HG03066 (cell line): ENCODE measurements around the gene ZNF362.
"Not testable (repeated sequence)": the region's sequence is repeated elsewhere in the genome, so short reads cannot be mapped to it uniquely, and the experiment has no call there.

Experiments used
- ATAC-seq: cut with Tn5 transposase; IDR thresholded peaks from one replicate; pipeline ENCODE4 v1.9.1; 2021; ENCODE audit warnings: low read depth; ENCODE audit not compliant: unreplicated experiment

The ZNF362 gene

DNA sequence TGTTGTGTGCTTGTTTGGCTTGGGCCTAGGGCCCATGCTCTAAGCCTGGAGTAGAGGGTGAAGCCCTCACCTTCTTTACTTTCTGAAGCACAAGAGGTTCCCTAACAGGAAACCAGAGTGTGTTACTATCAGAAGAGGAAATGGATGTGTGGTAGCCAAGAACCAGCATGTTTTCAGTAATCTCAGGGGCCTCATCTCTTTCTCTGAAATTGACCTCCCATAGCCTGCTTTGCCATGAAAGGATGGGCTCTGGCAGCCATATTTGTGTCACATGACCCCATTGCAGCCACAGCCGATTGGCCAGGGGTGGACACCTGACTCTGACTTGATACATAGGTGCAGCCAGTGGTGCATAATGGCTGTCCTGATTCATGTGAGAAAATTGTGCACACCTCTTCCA, 46.0 kb downstream of the ZNF362 start:
- ATAC-seq = no peak

DNA sequence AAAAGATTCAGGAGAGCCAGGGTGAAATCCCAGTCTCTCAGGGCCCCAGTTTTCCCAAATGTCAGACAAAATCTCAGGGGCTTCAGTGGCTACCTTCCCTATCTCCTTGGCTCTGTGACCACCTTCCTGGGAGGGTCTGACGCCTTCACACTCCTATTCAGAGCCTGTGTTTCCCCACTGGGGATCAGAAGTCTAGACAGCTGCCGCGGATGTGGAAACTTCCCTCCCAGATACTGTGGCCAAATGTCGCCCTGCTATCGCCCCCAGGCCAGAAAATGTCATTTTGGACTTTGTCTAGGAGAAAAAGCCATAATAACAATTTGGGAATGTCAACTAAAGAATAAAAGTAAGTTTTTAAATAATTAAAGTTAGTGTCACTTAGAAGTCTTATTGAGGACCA, 48.7 kb downstream of the ZNF362 start:
- no peak for ATAC-seq

DNA sequence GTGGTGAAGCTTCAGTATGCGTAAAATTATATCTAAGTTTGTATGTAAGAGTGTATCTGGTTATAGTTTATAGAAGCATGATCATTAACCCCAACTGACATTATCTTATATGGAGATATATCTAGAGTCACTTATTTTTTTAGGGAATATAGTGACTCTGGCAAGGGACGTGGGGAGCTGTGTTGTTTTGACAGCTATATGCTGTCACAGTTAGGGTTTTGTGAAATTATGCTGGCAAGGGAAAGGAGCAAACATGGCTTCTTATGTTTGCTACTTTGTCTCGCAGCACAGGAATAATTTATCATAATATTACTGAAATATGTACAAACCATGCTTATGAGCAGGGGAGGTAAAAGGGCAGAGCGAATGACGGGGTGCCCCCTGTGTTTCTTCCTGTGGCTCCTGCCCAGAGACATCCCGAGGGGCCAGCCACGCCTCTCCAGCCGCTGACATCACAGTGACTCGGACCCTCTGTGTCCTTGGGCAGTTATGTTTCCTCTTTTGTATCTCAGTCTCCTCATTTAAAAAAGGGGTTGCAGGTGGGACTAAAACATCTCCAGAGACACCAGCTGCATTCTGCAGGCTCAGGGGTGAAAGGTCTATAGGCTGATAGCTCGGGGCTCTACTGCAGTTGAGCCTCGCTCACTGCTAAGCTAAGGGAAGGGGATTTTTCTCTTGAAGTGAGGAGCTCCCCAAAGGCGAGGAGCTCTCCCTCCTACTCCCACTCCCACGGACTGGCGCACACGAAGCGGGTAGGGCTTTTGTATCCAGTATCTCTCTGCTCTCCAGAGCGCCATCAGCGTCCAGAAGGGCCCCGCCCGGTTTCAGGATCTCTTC, 49.7 kb downstream of the ZNF362 start:
- ATAC-seq = no peak

- no peak for ATAC-seq
Observed at GRCh38 chr1:33306653-33307493, 50.6 kb downstream of the ZNF362 start.

DNA sequence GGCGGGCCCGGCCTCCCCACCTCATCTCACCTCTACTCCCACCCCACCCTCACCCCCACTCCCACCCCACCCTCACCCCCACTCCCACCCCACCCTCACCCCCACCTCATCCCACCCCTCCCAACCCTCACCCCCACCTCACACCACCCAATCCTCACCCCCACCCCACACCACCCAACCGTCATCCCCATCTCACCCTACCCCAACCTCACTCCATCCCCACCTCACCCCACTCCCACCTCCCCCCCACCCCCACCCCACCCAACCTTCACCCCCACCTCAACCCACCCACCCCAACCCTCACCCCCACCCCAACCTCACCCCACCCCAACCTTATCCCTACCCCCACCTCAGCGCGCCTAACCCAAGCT, 51.2 kb downstream of the ZNF362 start:
- no peak for ATAC-seq

DNA sequence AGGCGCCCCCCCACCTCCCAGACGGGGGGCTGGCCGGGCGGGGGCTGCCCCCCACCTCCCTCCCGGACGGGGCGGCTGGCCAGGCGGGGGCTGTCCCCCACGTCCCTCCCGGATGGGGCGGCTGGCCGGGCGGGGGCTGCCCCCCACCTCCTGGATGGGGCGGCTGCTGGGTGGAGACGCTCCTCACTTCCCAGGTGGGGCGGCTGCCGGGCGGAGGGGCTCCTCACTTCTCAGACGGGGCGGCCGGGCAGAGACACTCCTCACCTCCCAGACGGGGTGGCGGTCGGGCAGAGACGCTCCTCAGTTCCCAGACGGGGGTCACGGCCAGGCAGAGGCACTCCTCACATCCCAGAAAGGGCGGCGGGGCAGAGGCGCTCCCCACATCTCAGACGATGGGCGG, 53.1 kb downstream of the ZNF362 start:
- ATAC-seq = not testable (repeated sequence)

DNA sequence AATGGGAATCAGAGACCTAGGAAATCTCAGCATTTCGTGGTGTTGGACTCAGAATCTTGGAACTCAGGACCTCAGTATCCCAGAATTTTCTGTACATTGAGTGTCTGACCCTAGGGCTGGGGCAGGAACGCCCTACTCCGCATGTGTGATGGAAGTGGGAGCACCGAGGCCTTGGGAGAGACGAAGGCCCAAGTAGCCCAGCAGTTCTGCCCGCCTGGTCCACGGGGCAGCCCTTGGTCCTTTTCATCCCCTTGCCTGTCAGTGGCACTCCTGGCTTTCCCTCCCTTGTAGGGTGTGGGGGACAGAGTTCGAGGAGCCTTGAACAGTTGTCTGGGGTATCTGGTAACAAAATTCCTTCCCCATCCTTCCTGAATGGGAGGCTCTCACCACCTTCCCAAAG, 54.4 kb downstream of the ZNF362 start:
- no peak for ATAC-seq

DNA sequence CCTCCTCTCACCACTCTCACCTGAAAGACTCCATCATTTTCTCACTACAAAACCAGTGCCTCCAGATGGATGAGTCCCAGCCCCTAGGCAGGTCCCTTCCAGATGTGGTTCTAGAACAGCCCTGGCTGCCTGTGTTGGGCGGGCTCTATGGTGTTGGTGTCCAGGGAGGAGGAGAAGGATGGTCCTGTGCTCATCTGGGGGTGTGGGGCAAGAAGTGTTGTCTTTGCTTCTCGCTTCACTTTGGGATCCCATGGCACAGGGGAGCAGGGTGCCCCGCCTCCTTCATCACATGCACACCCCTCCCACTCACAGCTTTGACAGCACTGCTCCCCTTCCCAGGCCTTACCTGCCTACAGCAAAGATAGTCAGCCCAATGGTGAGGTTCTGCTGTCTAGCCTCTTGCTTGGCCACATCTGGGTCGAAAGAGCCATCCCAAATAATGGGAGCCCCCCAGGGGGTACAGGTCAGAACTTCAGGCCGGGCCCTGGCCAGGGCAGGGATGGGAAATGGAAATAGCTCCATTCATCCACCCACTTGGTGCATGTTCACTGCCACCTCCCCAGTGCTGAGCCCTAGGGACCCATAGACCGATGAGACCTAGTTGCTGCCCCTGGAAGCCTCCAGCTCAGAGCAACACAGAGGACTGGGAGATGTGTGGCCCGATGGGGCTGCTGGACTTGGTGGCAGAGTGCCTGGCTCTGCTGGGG, 55.6 kb downstream of the ZNF362 start:
- ATAC-seq = no peak

DNA sequence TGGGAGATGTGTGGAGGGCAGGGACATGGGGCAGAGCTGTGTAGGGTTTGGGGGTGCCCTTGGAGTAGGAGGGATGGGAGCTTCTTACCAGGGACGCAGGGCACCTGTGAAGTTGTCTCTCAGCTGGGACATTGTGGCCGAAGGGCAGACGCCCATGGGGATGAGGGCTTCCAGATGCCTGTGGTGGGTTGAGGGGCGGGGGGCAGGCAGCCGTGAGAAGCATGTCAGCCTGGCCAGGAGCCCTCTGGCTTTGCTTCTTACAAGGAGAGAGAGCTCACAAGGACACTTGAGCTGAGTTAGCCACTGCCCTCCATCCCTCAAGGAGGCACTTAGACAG, 56.1 kb downstream of the ZNF362 start:
- no peak for ATAC-seq

GRCh38 chr1:33314416-33314815, 58.1 kb downstream of the ZNF362 start:
- no peak for ATAC-seq

DNA sequence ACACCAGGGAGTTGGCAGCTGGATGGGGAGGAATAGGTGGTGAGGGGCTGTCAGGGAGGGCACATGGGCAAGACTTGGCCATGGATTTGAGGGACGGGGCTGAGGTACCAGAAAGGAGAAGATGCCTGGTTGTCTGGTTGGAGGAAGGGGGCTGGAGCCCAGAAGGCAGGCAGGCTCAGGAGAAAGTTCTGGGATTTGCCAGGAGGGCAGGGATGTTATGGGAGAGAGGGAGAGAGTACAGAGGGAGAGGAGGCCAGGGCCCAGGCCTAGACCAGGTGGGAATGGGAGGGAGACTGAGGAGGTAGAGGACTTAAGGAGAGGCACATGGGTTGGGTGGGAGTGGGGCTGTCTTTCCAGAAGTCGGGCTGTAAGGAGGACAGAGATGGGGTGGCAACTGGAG, 60.3 kb downstream of the ZNF362 start:
- ATAC-seq = no peak

DNA sequence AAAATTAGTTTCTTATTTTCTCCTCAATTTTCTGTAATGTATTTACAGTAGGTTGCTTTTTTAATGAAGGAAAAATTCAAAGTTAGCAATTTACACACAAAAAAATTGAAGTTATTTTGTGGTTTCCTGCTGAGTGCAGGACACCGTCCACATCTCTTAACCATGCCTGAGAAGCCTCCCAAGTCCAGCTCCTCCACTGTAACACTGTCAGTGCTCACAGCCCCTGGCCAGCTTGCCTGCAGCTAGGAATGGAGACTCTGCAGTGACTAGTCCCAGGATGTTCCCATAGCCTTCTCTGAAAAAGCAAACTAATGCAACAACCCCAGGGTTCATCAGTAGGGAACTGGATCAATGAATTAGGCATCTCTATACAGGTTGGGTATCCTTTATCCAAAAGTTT, 61.1 kb downstream of the ZNF362 start:
- no peak for ATAC-seq

DNA sequence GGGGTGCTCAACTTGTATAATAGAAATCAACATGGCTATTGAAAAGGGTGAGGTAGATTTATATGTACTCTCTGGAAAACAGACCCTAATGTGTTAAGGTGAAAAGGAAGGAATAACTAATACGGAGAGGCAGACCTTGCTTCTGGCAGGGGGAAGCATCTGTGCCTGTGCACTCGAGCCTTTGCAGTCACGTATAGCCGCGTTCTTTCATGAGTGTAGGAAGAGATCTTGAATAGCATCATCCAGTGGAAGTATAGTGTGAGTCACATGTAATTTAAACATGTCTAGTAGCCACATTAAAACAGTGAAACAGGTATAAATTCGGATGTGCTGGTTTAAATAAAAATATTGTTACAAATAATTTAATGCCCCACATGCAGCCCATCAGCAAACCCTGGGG, 61.7 kb downstream of the ZNF362 start:
- no peak for ATAC-seq

GRCh38 chr1:33319186-33319948, 63.1 kb downstream of the ZNF362 start:
- ATAC-seq = no peak

- no peak for ATAC-seq
Observed at GRCh38 chr1:33319949-33320618, 63.8 kb downstream of the ZNF362 start.

- no peak for ATAC-seq
Observed at GRCh38 chr1:33320619-33321165, 64.4 kb downstream of the ZNF362 start, which contains the start of gene A3GALT2. A3GALT2 (minus strand) TSS chr1:33321098; CDS start chr1:33321098, 0 bp downstream.

- no peak for ATAC-seq
Observed at GRCh38 chr1:33321178-33321577, 64.9 kb downstream of the ZNF362 start.

DNA sequence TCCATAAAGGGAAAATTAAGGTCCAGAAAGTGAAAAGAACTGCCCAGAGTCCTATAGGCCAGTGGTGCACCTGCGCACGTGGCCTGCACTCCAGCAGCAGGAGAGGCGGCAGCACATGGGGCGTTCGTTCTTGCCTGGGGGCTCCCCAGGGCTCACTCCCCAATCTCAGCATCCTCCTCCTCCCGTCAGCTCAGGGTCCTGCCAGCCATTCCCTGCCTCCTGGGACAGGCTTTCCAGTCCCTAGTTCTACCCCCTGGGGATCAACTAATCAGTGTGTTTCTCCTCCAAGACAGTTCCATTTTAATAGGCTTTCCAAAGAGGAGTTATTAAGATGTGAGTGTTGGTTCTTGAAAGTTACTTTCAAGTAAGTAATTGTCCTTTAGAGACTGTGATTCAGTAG, 65.8 kb downstream of the ZNF362 start:
- no peak for ATAC-seq

GRCh38 chr1:33322870-33323585, 66.7 kb downstream of the ZNF362 start:
- no peak for ATAC-seq
